Stimulated activated CD4-positive, alpha-beta T cell treated with anti-CD3 and anti-CD28 coated beads, Interleukin-4, amount 100 ng/mL, for 24 hours (primary cell): ENCODE measurements around the gene WIZ.
A peak's percentile ranks its signal among the peaks of the same experiment; 100 is the strongest.
"Not testable (repeated sequence)": the region's sequence is repeated elsewhere in the genome, so short reads cannot be mapped to it uniquely, and the experiment has no call there.

Experiments
- DNase-seq: peaks from one replicate; pipeline ENCODE4 v3.0.0-alpha.2; 2020

WIZ gene

DNA sequence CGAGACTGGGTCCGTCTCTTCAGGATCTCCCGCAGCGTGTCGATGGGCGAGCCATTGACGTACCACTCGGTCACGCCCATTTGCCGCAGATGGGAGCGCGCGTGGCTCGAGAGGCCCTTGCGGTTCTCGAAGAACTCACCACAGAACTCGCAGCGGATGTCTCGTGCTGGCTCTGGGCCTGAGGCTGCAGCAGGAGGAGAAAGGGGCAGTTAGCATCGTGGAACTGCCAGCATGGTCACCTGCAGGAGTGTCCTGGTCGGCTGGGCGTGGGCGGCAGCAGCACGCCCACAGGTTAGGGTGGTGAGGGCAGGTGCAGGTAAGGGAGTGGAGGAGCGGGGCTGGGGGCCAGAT, 22.4 kb downstream of the WIZ start:
- no peak for DNase-seq

DNA sequence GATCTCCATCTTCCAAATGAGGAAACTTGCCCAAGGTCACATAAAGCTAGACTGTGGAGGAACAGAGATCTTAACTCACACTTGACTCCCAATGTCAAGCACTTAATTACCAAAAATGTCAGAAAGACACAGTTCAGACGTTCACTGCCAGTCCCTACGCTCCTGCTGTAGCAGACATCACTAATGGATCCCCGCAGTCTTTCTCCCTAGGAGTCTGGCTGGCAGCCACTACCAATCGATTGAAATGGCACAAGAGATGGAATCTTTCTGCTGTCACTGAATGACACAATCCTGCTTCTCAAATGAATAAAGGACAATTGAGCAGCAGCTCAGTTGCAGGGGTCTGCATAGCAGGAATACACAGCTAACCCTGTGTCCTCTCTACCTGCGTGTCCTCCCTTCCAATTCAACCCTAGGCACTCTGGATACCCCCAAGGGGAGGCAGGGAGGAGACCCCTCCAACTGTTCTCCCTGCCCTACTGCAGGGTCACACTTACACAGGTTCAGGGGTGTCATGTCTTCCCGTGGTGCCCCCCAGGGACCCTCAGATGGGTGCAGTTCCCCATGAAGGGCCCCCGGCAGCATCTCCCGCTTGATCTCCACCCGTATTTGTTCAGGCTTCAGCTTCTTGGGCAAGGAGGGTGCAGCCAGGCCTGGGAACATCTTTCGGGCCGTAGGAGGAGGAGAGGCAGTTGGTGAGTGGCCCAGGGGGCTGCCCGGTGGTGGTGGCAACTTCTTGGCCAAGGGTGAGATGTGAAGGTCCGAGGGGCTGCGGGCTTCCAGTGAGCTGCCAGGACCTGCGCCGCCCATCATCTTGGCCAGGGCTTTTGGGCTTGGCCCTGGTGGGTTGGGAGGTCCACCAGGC, 23.0 kb downstream of the WIZ start:
- no peak for DNase-seq

DNA sequence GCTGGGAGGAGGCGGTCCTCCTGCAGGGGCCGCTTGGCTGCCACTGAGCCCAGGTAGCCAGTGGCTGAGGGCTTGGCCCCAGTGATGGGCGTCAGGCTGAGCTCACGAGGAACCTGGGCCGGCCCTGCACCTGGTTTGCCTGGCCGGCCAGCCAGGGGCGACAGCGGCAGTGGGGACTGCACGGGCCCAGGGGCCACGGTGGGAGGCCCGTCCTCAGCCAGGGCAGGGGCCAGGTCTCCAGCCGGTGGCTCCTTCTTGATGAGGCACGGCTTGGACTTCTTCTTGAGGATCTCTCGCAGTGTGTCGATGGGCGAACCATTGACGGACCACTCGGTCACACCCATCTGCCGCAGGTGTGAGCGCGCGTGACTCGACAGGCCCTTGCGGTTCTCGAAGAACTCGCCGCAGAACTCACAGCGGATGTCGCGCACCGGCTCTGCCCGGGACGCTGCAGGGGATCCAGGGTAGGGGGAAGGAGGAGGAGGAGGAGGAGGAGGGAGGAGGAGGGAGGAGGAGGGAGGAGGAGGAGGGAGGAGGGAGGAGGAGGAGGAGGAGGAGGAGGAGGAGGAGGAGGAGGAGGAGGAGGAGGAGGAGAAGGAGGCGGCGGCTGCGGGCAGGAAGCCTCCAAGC, 24.3 kb downstream of the WIZ start:
- DNase-seq = no peak

DNA sequence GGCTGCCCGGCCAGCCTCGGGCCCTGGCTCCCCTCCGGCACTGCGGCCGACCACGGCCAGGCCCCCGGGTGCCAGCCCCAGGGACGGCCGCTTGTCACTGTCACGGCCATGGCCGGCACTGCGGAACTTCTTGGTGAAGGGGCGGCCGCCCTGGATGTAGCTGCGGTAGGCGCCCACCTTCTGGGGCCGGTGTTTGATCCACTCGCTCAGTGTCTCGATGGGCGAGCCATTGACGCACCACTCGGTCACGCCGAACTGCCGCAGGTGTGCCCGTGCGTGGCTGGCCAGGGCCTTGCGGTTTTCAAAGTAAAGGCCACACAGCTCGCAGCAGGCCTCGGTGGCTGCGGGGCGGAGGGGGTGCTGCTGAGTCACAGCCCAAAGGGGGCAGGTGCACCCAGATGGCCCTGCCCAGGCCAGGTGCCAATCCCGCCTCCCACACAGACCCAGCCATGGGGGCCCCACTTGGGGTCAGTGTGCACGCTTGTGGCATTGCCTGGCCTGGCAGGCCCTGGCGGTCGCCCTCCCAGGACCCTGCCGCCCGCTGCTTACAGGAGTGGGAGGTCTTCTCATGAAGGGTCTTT, 25.0 kb downstream of the WIZ start:
- DNase-seq = no peak

DNA sequence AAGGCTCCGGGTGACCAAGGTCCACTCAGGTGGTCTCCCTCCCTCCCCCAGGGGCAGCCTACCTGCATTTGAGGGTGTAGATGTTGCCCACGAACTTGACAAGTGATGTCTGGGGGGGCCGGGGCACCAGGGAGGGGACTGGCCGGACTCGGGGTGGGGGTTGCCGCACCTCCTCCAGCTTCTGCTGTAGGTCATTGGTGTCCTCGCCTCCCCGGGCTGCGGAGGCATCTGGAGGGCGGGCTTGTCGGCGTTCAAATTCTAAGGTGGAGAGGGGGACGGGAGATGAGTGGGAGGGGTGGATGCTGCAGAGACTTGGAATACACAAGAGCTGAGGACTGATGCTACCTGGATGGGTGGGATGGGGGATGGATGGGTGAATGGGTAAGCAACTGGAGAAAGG, 25.6 kb downstream of the WIZ start:
- no peak for DNase-seq

DNA sequence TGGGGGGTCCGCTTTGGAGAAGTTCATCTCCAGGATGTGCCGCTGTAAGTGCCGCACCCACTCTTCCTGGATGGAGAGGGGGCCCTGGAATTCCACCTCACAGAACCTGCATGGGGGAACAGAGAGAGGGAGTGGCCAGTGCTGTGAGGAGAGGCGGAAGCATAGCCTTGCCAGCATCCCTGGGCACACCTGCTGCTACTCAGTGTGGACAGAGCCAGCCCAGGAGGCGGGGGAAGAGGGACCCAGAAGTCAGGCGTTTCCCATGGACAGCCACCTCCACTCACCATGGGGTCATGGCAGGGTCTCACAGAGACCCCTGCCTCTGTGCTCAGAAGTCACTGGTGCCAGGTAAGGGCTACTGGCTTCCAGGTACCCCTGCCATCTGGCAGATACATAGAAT, 26.6 kb downstream of the WIZ start:
- DNase-seq = no peak

DNA sequence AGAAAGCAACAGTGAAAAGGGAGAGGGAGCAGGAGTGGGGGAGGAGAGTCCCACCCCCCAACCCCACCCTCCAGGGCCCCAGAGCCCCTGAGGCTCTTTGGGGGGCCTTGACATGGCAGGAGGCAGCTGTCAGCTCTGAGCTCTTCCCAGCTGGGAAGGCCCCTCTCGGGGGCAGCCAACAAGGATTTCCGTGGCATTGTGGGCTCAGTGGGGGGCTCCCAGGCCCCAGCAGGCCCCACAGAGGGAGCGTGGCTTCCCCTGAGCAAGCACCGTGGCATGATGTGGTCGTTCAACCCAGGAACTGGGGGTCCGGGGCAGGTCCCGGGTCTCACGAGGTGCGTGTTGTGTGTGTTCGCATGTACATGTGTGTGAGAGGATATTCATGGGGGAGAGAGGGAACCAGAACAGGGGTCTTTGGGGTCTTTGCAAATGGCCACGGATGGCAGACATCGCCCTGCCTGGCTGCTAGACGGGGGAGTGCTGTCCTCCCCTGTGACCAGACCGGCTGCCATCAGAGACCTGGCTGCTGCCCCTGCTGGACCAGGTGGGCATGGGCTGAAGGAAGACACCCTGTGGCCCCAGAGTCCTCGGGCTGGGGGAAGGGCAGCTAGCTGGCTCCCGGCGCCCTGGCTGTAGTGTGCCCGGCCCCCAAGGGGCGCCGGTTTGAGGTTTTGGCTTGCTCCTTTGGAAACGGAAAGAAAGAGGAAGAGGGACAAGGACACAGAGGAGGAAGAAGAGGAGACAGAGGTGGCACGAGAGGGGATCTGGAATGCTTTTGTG, 27.3 kb downstream of the WIZ start:
- no peak for DNase-seq

DNA sequence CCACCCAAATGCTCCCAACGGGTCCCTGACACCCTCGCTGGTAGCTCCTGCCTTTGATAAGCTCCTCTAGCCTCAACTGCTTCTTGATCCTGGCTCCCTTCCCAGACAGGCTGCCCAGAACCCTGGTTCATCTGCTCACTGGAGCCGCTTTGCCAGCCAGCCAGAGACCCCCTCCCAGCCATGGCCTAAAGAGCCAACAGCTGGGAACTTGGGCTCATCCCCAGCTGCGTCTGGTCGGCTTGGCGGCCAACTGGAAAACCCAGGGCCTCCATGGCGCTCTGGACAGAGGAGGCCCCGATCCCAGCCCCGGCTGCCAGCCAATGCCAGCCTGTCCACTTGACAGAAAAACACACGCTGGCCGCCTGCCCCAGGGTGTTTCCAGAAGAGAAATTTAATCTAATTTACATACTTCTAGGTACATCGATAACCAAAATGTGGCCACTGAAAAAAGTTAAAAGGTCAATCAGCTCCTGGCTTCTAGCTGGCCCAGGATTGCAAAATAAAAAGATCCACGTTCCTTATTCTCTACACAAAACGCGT, 28.0 kb downstream of the WIZ start:
- DNase-seq = no peak

DNA sequence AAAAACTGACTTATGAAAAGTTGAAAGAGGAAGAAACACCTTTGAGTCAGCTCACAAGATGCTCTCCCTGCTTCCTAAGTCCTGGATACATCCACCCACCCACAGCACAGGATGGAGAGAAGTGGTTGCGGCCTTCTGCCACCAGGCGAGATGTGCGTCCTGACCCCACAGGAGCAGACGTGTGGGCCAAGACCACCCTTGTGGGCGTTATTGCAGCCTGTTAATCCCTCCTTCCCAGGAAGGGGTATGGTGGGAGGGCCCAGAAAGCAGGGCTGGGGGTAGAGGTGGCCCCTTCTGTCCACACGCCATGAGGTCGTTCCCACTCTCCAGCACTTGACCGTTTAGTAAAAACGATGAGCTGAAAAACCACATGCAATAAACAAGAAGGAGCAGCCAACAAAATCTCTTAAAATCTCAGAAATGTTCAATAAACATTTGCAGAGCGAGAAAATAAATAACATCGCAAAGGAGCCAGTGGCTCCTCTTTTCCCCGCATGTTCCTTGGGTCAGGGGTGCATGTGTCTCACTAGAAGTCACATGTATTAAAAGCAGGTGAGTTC, 28.5 kb downstream of the WIZ start:
- DNase-seq = no peak

DNA sequence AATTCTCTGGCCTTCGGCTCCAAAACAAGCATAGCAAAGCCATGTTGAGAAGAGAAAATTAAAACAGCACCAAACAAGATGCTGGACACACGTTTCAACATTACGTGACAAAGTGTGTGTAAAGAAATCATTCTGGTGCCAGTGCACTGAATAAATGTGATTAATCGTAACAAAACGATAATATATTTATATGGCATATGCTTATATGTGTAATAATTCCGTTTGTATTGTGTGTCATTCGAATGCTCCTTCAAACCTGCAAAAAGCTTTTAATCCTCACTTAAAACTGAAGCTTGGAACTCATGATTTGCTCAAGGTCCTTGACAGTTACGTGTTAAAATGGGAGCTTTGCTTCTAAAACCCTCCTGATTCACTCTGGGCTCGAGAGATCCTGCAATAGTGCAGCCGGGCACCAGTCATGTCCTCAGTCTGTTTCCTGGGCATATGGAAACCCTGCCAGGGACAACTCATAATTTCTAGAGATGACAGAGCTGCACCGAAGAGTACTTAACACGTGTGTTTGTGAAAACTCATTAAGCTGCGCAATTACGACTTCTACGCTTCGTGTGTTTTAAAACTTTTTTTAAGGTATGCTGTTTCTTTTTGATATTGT, 30.2 kb downstream of the WIZ start:
- no peak for DNase-seq

DNA sequence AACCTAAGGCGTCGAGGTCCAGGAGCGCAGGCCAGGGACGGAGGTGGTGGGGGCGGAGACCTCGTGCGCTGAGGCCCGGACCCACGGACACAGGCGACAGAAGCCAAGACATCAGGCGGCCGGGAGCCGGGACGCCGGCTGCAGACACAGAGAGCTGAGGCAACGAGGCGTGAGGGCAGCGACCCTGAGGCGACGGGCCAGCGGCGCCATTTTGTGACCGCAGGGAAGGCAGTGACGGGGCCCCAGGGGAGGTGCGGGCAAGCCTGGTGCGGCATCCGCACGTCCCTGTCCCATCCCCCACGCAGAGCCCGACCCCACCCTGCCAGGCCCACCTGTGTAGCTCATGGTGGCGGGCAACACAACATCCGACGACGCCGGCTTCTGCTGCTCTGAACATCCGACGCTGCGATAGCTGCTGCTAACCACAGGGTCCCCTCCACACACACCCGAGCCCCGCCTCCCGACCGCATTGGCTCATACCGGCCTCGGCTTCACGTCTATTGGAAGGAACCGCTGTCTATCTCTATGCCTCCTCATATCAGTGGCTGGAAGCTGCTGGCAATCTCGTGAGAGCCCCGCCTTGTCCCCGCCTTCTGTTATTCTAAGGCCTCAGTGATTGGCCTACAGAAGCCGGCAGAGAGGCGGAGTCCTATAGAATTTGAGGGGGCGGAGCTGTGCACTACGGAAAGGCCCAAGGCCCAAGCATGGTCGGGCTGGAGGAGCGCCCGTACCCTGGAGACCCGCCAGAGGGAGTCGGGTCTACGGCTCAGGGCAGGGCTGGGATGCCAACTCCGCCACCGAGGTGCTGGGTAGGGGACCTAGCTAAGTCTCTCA, 31.0 kb downstream of the WIZ start, which contains the start of gene AKAP8L:
TSS of gene AKAP8L (minus strand) at position 410 of the 834 bp plus-strand sequence. CDS start at position 345, 65 bp downstream.
- DNase-seq = peak; percentile 99

DNA sequence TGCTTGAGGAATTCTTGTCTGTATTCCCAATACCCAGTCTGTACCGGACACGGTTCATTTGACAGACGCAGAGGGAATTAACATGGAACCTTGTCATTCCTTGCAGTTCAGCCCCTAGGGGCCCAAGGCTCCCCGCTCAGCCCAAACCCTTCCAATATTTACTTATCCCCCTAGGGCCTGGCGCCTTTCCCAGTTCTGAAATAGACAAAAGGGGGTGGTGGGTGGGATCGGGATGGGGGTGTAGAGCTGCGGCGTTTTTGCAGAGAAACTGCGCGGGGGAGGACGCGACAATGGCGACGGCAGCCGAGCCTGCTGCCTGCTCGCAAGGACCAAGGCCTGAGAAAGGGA, 31.6 kb downstream of the WIZ start:
- DNase-seq = no peak

DNA sequence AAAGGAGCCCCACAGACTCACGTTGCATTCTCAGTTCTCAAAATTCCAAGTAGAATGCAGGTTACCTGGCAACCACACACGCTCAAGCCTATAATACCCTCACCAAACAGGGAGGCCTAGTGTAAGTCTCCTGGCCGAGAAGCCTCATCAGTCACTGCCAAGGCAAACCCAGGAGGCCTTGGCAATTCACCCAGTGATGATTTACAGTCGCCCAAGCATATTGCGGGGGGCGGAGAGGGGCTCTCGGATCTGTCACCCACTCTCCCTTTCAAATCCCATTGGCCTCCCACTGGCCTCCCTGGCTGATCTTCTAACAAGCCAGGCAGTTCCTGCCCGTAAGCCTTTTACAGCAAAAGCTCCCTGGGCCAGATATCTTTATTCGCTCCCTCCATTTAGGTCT, 32.1 kb downstream of the WIZ start:
- no peak for DNase-seq

DNA sequence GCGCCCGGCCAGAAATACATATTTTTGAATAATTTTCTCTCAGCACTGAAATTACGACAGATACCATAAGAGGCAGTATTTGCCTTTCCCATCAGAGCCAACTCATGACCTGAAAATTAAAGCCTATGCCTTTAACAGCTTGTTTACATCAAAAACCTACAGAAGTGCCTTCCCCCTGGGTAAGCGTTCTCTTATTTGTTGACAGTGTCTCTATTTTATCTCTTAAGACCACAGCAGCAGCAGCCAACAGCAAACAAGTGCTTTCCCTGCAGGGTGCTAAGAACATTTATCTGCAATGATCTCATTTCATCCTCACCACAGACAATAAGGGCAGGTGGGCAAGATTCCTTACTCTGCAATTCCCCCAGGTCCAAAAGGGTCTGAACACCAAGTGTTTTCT, 36.9 kb downstream of the WIZ start:
- no peak for DNase-seq

DNA sequence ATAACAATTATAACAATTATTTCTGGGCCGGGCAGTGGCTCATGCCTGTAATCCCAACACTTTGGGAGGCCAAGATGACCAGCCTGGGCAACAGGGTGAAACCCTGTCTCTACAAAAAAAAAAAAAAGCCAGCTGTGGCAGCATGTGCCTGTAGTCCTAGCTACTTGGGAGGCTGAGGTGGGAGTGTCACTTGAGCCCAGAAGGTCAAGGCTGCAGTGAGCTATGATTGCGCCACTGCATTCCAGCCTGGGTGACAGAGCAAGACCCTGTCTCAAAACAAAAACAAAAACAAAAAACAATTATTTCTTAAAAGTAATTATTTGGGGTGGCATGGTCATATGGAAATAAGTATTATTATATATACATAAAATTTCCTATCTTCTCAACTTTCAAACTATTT, 38.4 kb downstream of the WIZ start:
- DNase-seq = not testable (repeated sequence)

DNA sequence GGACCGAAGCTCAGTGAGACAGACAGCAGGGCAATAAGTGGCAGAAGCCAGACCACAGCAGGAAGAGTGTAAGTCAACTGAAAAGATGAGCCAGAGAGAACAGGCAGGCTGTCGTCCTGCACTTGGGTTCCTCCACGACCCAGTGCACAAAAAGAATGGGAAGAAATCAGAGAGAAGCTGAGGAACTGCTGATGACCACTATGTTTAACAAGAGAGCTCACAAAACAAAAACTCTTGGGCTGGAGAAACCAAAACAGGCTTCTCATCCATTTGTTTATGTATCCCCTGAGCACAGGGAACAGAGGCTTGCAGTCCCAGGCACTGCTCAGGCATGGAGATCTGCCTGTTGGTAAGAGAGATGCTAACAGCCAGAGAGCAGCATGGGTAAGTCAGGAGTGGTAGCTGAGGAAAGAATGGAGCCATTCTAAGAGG, 45.0 kb downstream of the WIZ start:
- DNase-seq = no peak

DNA sequence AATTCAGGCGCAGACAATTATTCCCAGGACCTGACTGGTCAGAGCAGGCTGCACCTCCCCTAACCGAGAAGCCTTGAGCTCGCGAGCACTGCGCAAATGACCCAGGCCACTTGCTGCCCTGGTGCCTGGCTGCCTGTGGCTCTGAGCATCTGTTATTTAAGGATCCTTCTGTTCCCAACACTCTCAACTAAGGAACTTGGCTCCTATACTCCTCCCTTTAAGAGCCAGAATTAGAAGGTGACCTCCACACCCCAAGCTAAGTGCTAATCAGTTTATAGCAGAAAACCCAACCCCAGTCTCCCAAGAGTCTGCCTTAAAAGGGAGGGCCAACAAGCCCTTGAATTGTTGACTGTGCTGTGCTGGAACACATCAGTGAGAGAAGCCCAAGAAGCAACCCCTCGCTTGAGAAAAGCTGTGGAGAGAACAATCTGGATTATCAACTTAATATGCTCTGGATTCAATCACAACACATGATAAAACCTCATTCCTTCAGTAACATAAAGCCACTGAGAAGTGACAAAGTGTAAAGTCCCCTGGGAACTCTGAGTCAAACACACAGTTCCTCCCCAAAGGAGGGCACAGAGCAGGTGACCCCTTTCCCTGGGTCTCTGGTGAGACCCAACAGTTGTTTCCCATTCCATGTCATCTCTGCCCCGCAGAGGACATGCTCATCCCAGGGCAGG, 45.5 kb downstream of the WIZ start:
- no peak for DNase-seq

DNA sequence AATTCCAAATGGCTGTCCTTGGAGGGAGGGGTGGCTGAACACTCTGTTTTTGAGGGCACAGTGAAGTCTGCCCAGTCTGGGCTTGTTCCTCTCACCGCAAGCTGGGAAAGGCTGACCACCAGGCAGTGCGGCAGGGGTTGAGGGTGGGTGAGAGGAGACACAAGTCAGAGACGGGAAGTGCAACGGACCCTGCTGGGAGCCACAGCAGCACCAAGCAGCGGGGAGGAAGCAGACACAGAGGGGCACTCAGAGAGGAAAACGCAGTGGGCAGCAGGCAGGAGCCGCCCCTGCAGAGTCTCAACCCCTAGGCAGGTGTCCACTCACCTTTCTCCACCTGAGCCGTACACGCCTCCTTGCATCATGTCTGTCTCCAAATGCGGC, 46.6 kb downstream of the WIZ start:
- no peak for DNase-seq

DNA sequence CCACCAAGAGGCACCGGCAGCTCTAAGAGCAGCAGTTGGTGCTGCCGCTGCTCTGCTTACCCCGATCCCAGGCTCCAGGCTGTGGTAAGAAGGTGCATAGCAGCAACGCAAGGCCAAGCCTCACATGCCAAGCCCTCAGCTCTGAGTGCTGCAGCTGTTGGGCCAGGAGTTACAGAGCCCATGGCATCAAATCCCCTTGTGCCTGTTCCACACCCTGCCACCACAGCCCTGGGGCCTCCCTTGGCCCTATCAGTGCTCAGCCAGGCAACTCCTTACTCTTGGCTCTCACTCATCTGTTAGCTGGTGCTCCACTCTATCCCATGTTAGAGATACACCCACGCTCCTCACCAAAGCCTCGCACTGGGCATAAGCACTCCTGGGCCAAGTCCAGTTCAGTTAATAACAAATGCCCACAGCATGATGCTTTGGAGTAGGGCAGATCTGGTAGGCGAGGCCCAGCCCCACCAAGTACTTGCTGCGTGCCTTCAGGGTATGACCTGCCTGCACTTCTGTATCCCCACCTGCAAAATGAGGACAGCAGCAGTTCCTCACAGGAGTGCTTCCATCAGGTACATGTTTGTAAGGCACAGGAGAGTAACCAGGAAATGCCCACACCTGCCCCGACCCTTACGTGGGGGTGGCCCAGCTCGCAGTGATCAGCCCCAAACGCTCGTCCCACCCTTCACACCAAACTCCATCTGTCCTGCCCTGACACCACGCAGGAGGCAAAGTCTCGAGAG, 47.2 kb downstream of the WIZ start:
- no peak for DNase-seq

DNA sequence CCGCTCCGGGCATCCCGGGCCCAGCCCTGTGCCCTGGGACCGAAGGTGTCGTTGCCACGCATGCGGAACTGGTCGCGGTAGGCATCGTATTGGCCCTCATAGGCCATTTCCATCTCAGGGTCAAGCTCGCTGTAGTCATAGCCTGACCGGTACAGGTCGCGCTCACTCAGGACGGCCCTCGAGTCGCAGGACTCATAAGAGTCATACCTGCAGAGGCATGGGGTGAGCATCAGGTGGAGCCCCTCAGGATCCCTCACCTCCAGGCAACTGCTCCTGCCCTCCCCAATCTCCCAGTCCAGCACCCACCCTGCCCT, 48.4 kb downstream of the WIZ start:
- no peak for DNase-seq
